GM13976 (cell line): ENCODE results near the gene C19orf18.
A peak's percentile ranks its signal among the peaks of the same experiment; 100 is the strongest.
"Not testable (repeated sequence)": the region's sequence is repeated elsewhere in the genome, so short reads cannot be mapped to it uniquely, and the experiment has no call there.

Experiments
- DNase-seq: peaks from one replicate; pipeline ENCODE4 v3.0.0; 2012; ENCODE audit warnings: low spot score
- in situ Hi-C: fragments of 300-500 bp; cut with MboI; formaldehyde crosslinking; loops from one replicate; pipeline ENCODE4 v1.12.0; 2022; ENCODE audit warnings: low sequenced_read_pairs, mixed read lengths, inconsistent platforms; ENCODE audit not compliant: unreplicated experiment
- TF ChIP-seq, protein P1 (sequence below): IDR thresholded peaks from 2 replicates; pipeline ENCODE4 v1.5.1; 2012; ENCODE audit warnings: borderline replicate concordance, mild to moderate bottlenecking; ENCODE audit not compliant: insufficient read depth; ENCODE audit errors: extremely low read depth, missing control alignments, control extremely low read depth

C19orf18 gene

DNA sequence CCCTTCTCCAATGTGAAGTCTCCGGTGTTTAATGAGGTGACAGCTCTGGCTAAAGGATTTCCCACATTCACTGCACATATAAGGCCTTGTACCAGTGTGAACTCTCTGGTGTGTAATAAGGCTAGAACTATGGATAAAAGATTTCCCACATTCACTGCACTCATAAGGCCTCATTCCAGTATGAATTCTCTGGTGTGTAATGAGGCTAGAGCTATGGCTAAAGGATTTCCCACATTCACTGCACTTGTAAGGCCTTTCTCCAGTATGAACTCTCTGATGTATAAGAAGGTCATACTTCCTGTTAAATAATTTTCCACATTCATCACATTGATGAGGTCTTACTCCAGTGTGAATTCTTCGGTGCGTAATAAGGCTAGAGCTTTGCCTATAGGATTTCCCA lies 32.7 kb downstream of the C19orf18 start:
- in situ Hi-C loops = no loop called here
- TF ChIP-seq, protein P1, sequence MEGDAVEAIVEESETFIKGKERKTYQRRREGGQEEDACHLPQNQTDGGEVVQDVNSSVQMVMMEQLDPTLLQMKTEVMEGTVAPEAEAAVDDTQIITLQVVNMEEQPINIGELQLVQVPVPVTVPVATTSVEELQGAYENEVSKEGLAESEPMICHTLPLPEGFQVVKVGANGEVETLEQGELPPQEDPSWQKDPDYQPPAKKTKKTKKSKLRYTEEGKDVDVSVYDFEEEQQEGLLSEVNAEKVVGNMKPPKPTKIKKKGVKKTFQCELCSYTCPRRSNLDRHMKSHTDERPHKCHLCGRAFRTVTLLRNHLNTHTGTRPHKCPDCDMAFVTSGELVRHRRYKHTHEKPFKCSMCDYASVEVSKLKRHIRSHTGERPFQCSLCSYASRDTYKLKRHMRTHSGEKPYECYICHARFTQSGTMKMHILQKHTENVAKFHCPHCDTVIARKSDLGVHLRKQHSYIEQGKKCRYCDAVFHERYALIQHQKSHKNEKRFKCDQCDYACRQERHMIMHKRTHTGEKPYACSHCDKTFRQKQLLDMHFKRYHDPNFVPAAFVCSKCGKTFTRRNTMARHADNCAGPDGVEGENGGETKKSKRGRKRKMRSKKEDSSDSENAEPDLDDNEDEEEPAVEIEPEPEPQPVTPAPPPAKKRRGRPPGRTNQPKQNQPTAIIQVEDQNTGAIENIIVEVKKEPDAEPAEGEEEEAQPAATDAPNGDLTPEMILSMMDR = no peak
- no peak for DNase-seq

DNA sequence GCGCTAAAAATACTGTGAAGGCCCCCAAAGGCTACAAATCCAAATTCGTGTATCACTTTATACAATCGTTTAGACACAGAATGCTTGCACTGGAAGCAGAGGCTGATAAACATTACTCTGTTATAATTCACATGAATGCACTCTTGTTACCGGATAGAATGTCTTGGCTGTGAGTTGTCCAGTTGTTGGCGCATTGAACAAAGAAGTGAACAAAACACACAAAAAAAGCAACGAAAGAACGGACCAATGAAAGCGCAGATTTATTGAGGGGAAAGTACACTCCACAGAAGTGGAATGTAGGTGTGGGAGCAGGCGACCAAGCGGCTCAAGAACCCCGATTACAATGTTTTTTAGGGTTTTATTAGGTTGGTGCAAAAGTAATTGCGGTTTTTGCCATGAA lies 38.6 kb downstream of the C19orf18 start:
- TF ChIP-seq, protein P1 = no peak
- DNase-seq = no peak
- in situ Hi-C loops = no loop called here

DNA sequence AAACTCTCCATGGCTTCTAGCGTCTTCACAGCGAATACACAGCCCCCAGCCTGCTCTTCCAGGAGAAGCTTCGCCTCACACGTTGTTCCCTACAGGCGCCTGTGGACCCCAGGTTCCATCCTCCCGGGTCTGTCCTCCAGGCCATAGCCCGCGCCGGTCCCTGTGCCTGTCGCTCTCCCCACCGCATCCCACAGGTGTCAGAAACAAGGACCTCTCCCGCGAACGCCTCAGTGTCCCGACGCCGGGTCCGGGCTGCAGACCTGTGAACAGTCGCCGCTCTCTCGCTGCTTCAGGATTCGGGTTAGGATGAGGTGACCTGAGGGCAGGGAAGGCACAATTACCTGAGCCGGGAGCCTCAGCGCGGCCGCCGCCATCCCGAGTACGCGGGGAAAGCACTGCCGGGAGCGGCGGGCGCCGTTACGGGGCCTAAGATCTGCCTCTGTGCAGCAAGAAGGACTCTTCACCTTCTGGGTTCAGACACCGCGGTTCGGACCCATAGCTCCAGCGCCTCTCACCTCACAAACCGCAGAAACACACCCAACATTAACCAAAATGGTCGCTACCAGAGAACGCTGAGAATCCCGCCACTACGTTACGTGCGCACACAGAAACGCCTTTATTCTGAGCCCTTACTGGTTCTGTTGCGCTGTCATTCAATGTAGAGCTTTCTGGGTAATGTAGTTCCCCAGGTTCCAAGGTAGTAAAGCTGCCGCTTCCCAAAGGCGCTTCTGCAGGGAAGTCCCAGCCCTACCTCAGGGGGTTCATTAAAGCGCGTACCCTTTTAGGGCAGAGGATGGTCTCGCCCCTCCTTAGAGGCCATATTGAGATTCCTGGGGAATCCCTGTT lies 39.3 kb downstream of the C19orf18 start, which contains the start of gene ZNF418:
Gene ZNF418, minus strand, starts transcription at position 583 of the 846 bp plus-strand sequence. CDS start 1,580 bp downstream, outside the sequence.
- in situ Hi-C loops = no loop called here
- TF ChIP-seq, protein P1 = no peak
- peak; percentile 49 for DNase-seq

DNA sequence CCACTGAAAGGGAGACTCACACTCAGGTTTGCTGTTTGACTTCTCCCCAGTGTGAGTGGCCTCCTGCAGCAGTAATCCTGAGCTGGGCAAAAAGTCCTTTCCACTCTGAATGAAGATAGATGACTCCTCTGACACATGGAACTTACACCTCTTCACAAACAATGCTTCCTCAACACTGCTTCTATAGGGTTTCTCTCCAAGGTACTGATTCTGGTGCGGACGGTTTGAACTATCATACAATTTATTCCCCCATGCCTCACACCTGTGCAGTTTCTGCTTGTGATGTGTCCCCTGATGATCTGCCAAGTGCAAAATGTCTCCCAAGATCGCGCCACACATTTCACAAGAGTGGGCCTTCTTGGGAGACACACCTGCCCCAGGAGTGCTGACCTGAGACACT lies 46.7 kb downstream of the C19orf18 start:
- in situ Hi-C loops = no loop called here
- TF ChIP-seq, protein P1 = no peak

DNA sequence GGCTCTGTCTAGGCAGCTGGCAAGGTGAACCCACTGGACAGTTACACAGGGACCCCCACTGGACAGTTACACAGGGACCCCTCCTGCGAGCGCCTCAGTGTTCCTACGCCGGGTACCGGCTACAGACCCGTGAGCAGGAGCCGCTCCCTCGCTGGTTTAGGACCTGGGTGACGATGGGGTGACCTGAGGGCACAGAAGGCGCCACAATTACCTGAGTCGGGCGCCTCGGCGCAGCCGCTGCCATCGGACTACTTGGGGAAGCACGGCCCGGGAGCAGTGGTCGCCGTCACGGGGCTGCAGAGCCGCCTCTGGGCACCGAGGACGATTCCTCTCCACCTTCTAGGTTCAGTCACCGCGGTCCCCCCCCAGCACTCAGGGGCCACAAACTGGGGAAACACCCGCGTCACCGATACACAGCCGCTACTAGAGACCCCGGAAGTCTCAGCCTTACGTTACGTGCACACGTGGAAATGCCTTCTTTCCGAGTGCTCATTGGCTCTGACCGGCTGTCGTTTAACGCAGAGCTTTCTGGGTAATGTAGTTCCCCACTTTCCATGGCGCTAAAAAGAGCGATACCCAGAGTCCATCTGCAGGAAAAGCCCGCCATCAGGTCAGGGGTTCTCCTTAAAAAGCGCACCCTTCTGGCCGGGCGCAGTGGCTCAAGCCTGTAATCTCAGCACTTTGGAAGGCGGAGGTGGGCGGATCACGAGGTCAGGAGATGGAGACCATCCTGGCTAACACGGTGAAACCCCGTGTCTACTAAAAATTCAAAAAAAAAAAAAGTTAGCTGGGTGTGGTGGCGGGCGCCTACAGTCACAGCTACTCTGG lies 58.0 kb downstream of the C19orf18 start, which contains the start of gene ZNF417:
Gene ZNF417, minus strand, starts transcription at position 425 of the 828 bp plus-strand sequence. Its CDS starts 181 bp downstream, at position 244.
- in situ Hi-C loops = not testable (repeated sequence)
- DNase-seq = peak; percentile 90
- TF ChIP-seq, protein P1 = peak; percentile 24

More for the DNA sequence above, 46.7 kb downstream of the C19orf18 start:
- no peak for DNase-seq

DNA sequence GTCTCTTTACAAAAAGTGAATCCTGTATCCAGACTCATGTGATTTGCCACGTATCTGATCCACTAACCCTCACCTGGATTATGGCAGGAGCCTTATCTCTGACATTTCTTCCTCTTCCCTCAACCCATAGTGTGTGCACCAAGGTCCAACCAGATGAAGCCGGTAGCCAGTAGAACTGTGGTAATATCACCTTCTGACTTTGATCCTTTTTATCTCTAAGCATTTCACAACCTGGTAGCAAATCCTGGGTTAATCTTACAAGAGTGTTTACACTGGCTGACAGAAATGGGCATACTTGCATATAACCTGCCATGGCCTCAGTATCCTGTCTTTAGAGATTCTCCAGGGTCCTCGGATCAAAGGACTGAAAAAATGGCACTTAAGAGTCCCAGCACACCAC lies 59.8 kb downstream of the C19orf18 start:
- TF ChIP-seq, protein P1 = no peak
- in situ Hi-C loops = no loop called here
- no peak for DNase-seq
